ENCODE measurements around the gene UBAP1. TPM values are rescaled to one million over a fixed set of nuclear protein-coding genes. Genes with fewer than 3 reads are reported as not detected.
"Not testable (repeated sequence)": the region's sequence is repeated elsewhere in the genome, so short reads cannot be mapped to it uniquely, and the experiment has no call there.

The UBAP1 gene
- total and polyA plus RNA-seq, 2 experiments from 2014 or later: 17.4 to 20.7 TPM

- H2AFZ ChIP-seq: no peak overlapping the region
- H3K9me2 ChIP-seq (ENCODE audit: insufficient read depth): no peaks in the 10 kb centered on the region
- no peak overlapping the region for H3K4me2 ChIP-seq
- peaks cover 11% of the 10 kb centered on the region for H3K27me3 Mint-ChIP-seq (ENCODE audit: insufficient read depth, low read depth, poor library complexity)
- H3K36me3 ChIP-seq (ENCODE audit: insufficient read depth): no peaks in the 10 kb centered on the region
- TF ChIP-seq ETS1 (IDR thresholded peaks at IDR 0.05): no peak
- no peak for TF ChIP-seq JUNB (IDR thresholded peaks at IDR 0.05; ENCODE audit: unreplicated experiment)
- no peak for TF ChIP-seq POLR2AphosphoS5 (IDR thresholded peaks at IDR 0.05; ENCODE audit: low read depth)
- no peak for TF ChIP-seq EZH2 (IDR thresholded peaks at IDR 0.05; ENCODE audit: low read depth, unreplicated experiment)
- no peak for TF ChIP-seq REST (IDR thresholded peaks at IDR 0.05; ENCODE audit: unreplicated experiment)
- no peak for TF ChIP-seq ZNF331 (CRISPR knock-in tag; IDR thresholded peaks at IDR 0.05; ENCODE audit: low read depth)
- no peak for TF ChIP-seq ZNF114 (CRISPR knock-in tag; IDR thresholded peaks at IDR 0.05)
- TF ChIP-seq EZH2phosphoT487 (IDR thresholded peaks at IDR 0.05; ENCODE audit: unreplicated experiment): no peak
- TF ChIP-seq NANOG (IDR thresholded peaks at IDR 0.05; ENCODE audit: borderline replicate concordance): no peak
- TF ChIP-seq CREB1 (CRISPR knock-in tag; IDR thresholded peaks at IDR 0.05; ENCODE audit: low read depth): no peak
- TF ChIP-seq ZNF462 (CRISPR knock-in tag; IDR thresholded peaks at IDR 0.05): no peak
- no peak for TF ChIP-seq STAT1 (IDR thresholded peaks at IDR 0.05; ENCODE audit: unreplicated experiment)
- H3F3A ChIP-seq (replicated peaks; ENCODE audit: low read depth): peaks cover 8% of the 10 kb centered on the region; the same call in 1 of the 2 replicates
- ATAC-seq (no peak), DNase-seq (ENCODE audit: low spot score) (no peak)
- H3K9me3 Mint-ChIP-seq: no peaks in the 10 kb centered on the region
- peaks cover 4% of the 10 kb centered on the region; the same call in 1 of the 3 replicates for H3K36me3 Mint-ChIP-seq (ENCODE audit: low read depth)
- peaks cover 13% of the 10 kb centered on the region for H3K4me1 ChIP-seq (ENCODE audit: insufficient read depth)
- H3K27ac ChIP-seq (ENCODE audit: low read depth): no peak overlapping the region
- peaks cover 21% of the 10 kb centered on the region for H3K4me1 Mint-ChIP-seq
- H3K4me3 Mint-ChIP-seq: no peak overlapping the region
- no peaks in the 10 kb centered on the region for H3K27me3 ChIP-seq (ENCODE audit: insufficient read depth)
- H3K79me2 ChIP-seq (replicated peaks; ENCODE audit: insufficient read depth): peaks cover 99% of the 10 kb centered on the region
- H4K20me1 ChIP-seq (replicated peaks; ENCODE audit: insufficient read depth): peaks cover 16% of the 10 kb centered on the region
- no peak overlapping the region for H3K27ac Mint-ChIP-seq
- H3K4me3 ChIP-seq: no peak overlapping the region
Measured at GRCh38 chr9:34195143-34195542, 16.3 kb downstream of the UBAP1 start.

GRCh38 chr9:34197286-34197685, 18.4 kb downstream of the UBAP1 start:
- not testable (repeated sequence) for H3K36me3 ChIP-seq (ENCODE audit: insufficient read depth); H2AFZ ChIP-seq; ATAC-seq; H3K36me3 Mint-ChIP-seq (ENCODE audit: low read depth); H3K27me3 ChIP-seq (ENCODE audit: insufficient read depth); DNase-seq (ENCODE audit: low spot score); H3K4me3 ChIP-seq; H3K9me2 ChIP-seq (ENCODE audit: insufficient read depth); H3K9me3 Mint-ChIP-seq; H3F3A ChIP-seq (replicated peaks; ENCODE audit: low read depth); H3K4me3 Mint-ChIP-seq; H3K27me3 Mint-ChIP-seq (ENCODE audit: insufficient read depth, low read depth, poor library complexity)
- Mint-ChIP-seq H3K4me1 (peaks cover 15% of the 10 kb centered on the region), H3K27ac (peak overlapping the region; percentile 95)
- Histone ChIP-seq H3K27ac (ENCODE audit: low read depth) (peak overlapping the region; percentile 95), H3K4me1 (ENCODE audit: insufficient read depth) (peaks cover 13% of the 10 kb centered on the region), H4K20me1 (replicated peaks; ENCODE audit: insufficient read depth) (peaks cover 11% of the 10 kb centered on the region), H3K4me2 (peak overlapping the region; percentile 51; the same call in 1 of the 2 replicates), H3K79me2 (replicated peaks; ENCODE audit: insufficient read depth) (peaks cover 99% of the 10 kb centered on the region)
